KMS-11 (cell line): Measurements from ENCODE around the gene FAM217B.

Experiments
- H2AFZ ChIP-seq: fragments of 200-600 bp; sonication (generic); 2 replicates; pipeline ENCODE4 v1.6.1; 2016; ENCODE audit warnings: antibody characterized with exemption, mixed run types, low read depth
- H3K27ac ChIP-seq: fragments of 200-600 bp; sonication (generic); 2 replicates; pipeline ENCODE4 v1.6.1; 2016; ENCODE audit warnings: mild to moderate bottlenecking, mixed run types
- H3K27me3 ChIP-seq: fragments of 200-600 bp; sonication (generic); 2 replicates; pipeline ENCODE4 v1.6.1; 2017; ENCODE audit warnings: mild to moderate bottlenecking, low read depth, mixed run types, moderate library complexity; ENCODE audit not compliant: insufficient read depth
- H3K36me3 ChIP-seq: fragments of 200-600 bp; sonication (generic); 2 replicates; pipeline ENCODE4 v1.6.1; 2017; ENCODE audit warnings: mild to moderate bottlenecking, mixed run types; ENCODE audit not compliant: insufficient read depth
- H3K4me1 ChIP-seq: fragments of 200-600 bp; sonication (generic); 2 replicates; pipeline ENCODE4 v1.6.1; 2016; ENCODE audit warnings: mild to moderate bottlenecking, low read depth, mixed run types; ENCODE audit not compliant: poor library complexity, severe bottlenecking
- H3K4me2 ChIP-seq: fragments of 200-600 bp; sonication (generic); 2 replicates; pipeline ENCODE4 v1.7.0; 2016; ENCODE audit warnings: mild to moderate bottlenecking, mixed run types
- H3K4me3 ChIP-seq: fragments of 200-600 bp; sonication (generic); IDR thresholded peaks from 2 replicates; pipeline ENCODE4 v1.6.1; 2017; ENCODE audit warnings: low read depth, low read length, mixed read lengths; ENCODE audit not compliant: insufficient read depth
- H3K79me2 ChIP-seq: fragments of 200-600 bp; sonication (generic); 2 replicates; pipeline ENCODE4 v1.6.1; 2016; ENCODE audit warnings: low read depth, mixed run types; ENCODE audit not compliant: insufficient read depth
- H3K9ac ChIP-seq: fragments of 200-600 bp; sonication (generic); 2 replicates; pipeline ENCODE4 v1.6.1; 2016; ENCODE audit warnings: mild to moderate bottlenecking, mixed run types
- H4K20me1 ChIP-seq: fragments of 200-600 bp; sonication (generic); 2 replicates; pipeline ENCODE4 v1.6.1; 2016; ENCODE audit warnings: mild to moderate bottlenecking, mixed run types; ENCODE audit not compliant: insufficient read depth
- CTCF ChIP-seq: fragments of 200-600 bp; sonication (generic); conservative IDR thresholded peaks from 2 replicates; pipeline ENCODE4 v1.6.1; 2017; ENCODE audit warnings: low read depth, mild to moderate bottlenecking, antibody characterized with exemption, low read length, moderate library complexity, mixed read lengths

The FAM217B gene

DNA sequence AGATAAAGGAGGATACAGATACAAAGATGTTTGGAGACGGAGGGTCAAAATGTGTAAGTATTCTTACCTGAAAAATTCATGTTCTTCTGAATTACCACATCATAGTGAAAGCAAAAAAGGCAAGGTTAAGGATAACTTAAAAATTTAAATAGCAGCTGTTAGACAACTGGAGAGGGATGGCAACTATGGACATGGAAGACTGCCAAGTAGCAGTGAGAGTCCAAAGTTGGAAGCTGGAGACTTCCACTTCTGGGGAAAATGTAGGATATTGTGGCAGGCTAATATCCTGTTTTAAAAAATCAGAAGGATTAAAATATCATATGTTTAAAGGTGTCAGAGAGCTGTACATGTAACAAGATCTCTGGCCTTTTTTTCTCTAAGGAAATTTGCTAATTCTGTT, 36.6 kb upstream of the FAM217B start:
- H3K27me3 ChIP-seq, result no peaks in the 10 kb centered on the region
- no peak for TF ChIP-seq CTCF
- no peak overlapping the region for H3K27ac ChIP-seq
- H3K4me3 ChIP-seq, result no peak overlapping the region
- no peak overlapping the region for H3K9ac ChIP-seq
- H3K4me1 ChIP-seq, result no peaks in the 10 kb centered on the region
- no peak overlapping the region for H2AFZ ChIP-seq
- no peaks in the 10 kb centered on the region for H3K79me2 ChIP-seq
- no peaks in the 10 kb centered on the region for H4K20me1 ChIP-seq
- no peaks in the 10 kb centered on the region for H3K36me3 ChIP-seq
- no peak overlapping the region for H3K4me2 ChIP-seq

- no peak overlapping the region for H2AFZ ChIP-seq
- H3K4me2 ChIP-seq, result no peak overlapping the region
- H3K36me3 ChIP-seq, result no peaks in the 10 kb centered on the region
- no peak overlapping the region for H3K27ac ChIP-seq
- H3K27me3 ChIP-seq, result no peaks in the 10 kb centered on the region
- TF ChIP-seq CTCF, result no peak
- H4K20me1 ChIP-seq, result no peaks in the 10 kb centered on the region
- H3K4me1 ChIP-seq, result no peaks in the 10 kb centered on the region
- no peaks in the 10 kb centered on the region for H3K79me2 ChIP-seq
- H3K9ac ChIP-seq, result no peak overlapping the region
- H3K4me3 ChIP-seq, result no peak overlapping the region
These were observed 31.3 kb upstream of the FAM217B start for GRCh38 chr20:59908855-59909254.

- H3K27ac ChIP-seq, result no peak overlapping the region
- no peaks in the 10 kb centered on the region for H3K27me3 ChIP-seq
- no peaks in the 10 kb centered on the region for H3K79me2 ChIP-seq
- H4K20me1 ChIP-seq, result no peaks in the 10 kb centered on the region
- no peak overlapping the region for H3K4me3 ChIP-seq
- H3K4me2 ChIP-seq, result no peak overlapping the region
- H2AFZ ChIP-seq, result no peak overlapping the region
- no peaks in the 10 kb centered on the region for H3K36me3 ChIP-seq
- no peaks in the 10 kb centered on the region for H3K4me1 ChIP-seq
- no peak overlapping the region for H3K9ac ChIP-seq
- no peak for TF ChIP-seq CTCF
These were observed 29.1 kb upstream of the FAM217B start for GRCh38 chr20:59911041-59911440.

- no peak overlapping the region for H2AFZ ChIP-seq
- no peak overlapping the region for H3K9ac ChIP-seq
- H3K4me3 ChIP-seq, result no peak overlapping the region
- H3K36me3 ChIP-seq, result no peaks in the 10 kb centered on the region
- no peaks in the 10 kb centered on the region for H4K20me1 ChIP-seq
- H3K4me2 ChIP-seq, result no peak overlapping the region
- no peaks in the 10 kb centered on the region for H3K27me3 ChIP-seq
- H3K4me1 ChIP-seq, result no peaks in the 10 kb centered on the region
- no peak for TF ChIP-seq CTCF
- no peak overlapping the region for H3K27ac ChIP-seq
- no peaks in the 10 kb centered on the region for H3K79me2 ChIP-seq
These were observed 27.6 kb upstream of the FAM217B start for GRCh38 chr20:59912609-59913008.

DNA sequence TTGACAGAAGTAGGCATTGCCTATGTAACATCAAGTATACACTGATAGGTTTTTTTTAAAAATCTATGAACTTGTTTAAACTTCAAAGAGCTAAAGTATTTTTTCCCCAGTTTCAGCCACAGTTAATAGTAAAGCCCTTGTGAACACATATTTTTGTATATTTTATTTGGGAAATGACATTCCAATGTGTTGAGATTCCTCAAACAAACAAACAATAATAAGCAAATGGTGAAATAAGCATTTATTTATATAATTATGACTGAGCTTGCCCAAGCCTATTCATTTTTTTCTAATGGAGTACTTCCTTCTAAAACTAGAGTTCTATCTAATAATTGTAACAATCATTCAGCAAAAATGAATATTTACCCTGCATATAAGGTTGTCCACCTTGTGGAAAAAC, 19.2 kb upstream of the FAM217B start:
- no peak overlapping the region for H2AFZ ChIP-seq
- no peak overlapping the region for H3K4me3 ChIP-seq
- H3K36me3 ChIP-seq, result no peaks in the 10 kb centered on the region
- peaks cover 22% of the 10 kb centered on the region for H3K4me1 ChIP-seq
- no peak overlapping the region for H3K4me2 ChIP-seq
- H3K27ac ChIP-seq, result no peak overlapping the region
- no peaks in the 10 kb centered on the region for H4K20me1 ChIP-seq
- H3K9ac ChIP-seq, result no peak overlapping the region
- TF ChIP-seq CTCF, result no peak
- no peaks in the 10 kb centered on the region for H3K79me2 ChIP-seq
- H3K27me3 ChIP-seq, result no peaks in the 10 kb centered on the region
